GM21528 (cell line): ENCODE results near the gene MRPL24.
"Not testable (repeated sequence)": the region's sequence is repeated elsewhere in the genome, so short reads cannot be mapped to it uniquely, and the experiment has no call there.

ENCODE experiments used
- ATAC-seq: cut with Tn5 transposase; IDR thresholded peaks from one replicate; pipeline ENCODE4 v1.9.1; 2021; ENCODE audit warnings: mild to moderate bottlenecking, moderate library complexity; ENCODE audit not compliant: unreplicated experiment, low FRiP score

Gene MRPL24

GRCh38 chr1:156760796-156761104 is 19.9 kb upstream of the MRPL24 start:
- ATAC-seq, result no peak

GRCh38 chr1:156760092-156760795 is 19.4 kb upstream of the MRPL24 start:
- no peak for ATAC-seq

GRCh38 chr1:156757572-156758253 is 16.8 kb upstream of the MRPL24 start:
- ATAC-seq, result not testable (repeated sequence)

- no peak for ATAC-seq
Observed at GRCh38 chr1:156756355-156756754, 15.5 kb upstream of the MRPL24 start.

GRCh38 chr1:156755527-156755950 is 14.7 kb upstream of the MRPL24 start:
- no peak for ATAC-seq

GRCh38 chr1:156754219-156754618 is 13.3 kb upstream of the MRPL24 start:
- no peak for ATAC-seq

GRCh38 chr1:156752843-156753482 is 12.1 kb upstream of the MRPL24 start:
- ATAC-seq, result no peak

- peak; percentile 46 for ATAC-seq
Observed at GRCh38 chr1:156751757-156752481, 11.0 kb upstream of the MRPL24 start.

GRCh38 chr1:156751451-156751756 is 10.5 kb upstream of the MRPL24 start, which contains the start of gene HDGF:
TSS of gene HDGF (minus strand) at chr1:156751675. CDS start at chr1:156751429, 246 bp downstream.
- ATAC-seq, result peak; percentile 23

GRCh38 chr1:156750711-156751450 is 10.0 kb upstream of the MRPL24 start:
- peak; percentile 30 for ATAC-seq

- no peak for ATAC-seq
Observed at GRCh38 chr1:156750191-156750672, 9.3 kb upstream of the MRPL24 start.

GRCh38 chr1:156749419-156750118 is 8.7 kb upstream of the MRPL24 start:
- ATAC-seq, result no peak

GRCh38 chr1:156748670-156749418 is 8.0 kb upstream of the MRPL24 start:
- ATAC-seq, result no peak

GRCh38 chr1:156747742-156748669 is 7.1 kb upstream of the MRPL24 start:
- ATAC-seq, result no peak

GRCh38 chr1:156746728-156747631 is 6.1 kb upstream of the MRPL24 start:
- no peak for ATAC-seq

GRCh38 chr1:156746406-156746727 is 5.5 kb upstream of the MRPL24 start:
- ATAC-seq, result no peak

- no peak for ATAC-seq
Observed at GRCh38 chr1:156745881-156746280, 5.0 kb upstream of the MRPL24 start.
